Hematopoietic multipotent progenitor cell treated with erythropoietin and hydrocortisone succinate and interleukin-3 and kit ligand, for 8 days (in vitro differentiated cells): Measurements from ENCODE around the gene KLK10.
"Not testable (repeated sequence)": the region's sequence is repeated elsewhere in the genome, so short reads cannot be mapped to it uniquely, and the experiment has no call there.

Experiments
- DNase-seq: peaks from one replicate; pipeline ENCODE4 v3.0.0-alpha.2; 2015

The KLK10 gene

DNA sequence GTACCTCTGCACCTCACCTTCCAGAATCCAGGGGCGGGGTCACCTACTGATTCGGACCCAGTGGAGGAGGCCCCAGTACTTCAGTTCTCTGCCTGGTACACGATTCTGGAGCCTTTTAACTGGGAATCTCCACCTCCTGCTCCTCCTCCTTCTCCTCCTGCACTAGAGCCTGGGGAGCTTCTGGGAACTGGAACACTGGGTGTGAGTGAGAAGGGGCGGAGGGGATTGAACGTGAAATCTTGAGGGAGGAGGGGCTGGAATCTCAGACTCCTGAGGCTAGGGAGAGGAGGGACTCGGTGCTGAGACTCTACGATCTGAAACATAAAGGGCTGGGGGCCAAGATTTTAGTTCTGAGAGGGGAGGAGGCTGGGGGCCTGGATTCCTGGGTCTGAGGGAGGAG lies 18.0 kb downstream of the KLK10 start, which contains the start of gene KLK8:
KLK8 (minus strand) TSS at position 90 of the 400 bp plus-strand sequence. CDS start 437 bp downstream, outside the sequence.
- DNase-seq: no peak

DNA sequence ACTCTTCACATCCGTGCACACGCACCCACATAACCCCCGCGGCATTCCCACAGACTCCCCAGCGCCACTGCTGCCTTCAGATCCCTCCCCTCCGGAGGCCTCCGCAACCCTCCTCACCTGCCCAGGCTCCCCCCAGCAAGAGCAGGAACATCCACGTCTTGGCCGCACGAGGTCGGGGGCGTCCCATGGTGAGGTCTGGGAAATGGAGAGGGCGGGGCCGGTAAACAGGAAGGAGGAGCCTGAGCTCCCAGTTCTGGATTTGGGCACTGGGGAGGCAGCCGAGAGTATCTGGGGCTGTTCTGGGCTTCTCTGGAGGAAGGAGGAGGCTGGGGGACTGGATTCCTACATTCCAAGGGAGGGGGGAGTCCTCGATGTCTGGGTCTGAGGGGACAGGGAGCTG lies 18.5 kb downstream of the KLK10 start:
- no peak for DNase-seq

DNA sequence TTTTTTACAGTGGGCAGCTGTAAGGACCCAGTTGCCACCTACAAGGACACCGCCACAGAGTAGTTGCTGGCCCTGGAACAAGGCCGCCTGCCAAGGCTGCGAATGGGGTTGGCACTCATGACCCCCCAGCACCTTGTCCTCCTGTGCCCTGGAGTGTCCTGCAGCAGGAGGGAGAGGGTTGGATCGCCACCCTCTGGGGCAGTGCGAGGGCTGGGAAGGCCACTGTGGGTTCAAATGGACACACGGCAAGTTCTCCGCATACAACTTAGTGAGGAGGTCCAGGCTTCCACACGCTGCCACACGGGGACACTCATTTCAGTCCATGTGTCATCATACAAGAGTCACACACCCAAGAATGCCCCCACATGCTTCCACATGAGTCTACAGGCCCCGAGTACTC lies 19.1 kb downstream of the KLK10 start:
- DNase-seq: no peak

DNA sequence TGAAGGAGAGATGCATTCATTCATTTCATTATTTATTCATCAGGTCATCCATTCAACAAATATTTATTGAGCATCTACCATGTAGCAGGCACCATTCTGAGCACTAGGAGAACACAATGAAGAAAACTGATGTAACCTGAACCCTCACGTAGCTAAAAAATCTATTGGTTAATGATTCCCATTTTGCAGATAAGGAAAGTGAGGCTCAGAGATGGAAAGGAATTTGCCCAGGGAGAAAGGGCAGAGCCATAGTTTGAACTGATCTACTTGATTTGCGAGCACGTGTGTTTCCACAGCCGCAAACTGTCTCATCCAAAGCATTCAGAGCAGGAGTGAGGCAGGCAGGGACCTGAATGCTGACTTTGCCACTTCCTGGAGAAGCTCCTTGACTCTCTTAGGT lies 20.8 kb downstream of the KLK10 start:
- no peak for DNase-seq

DNA sequence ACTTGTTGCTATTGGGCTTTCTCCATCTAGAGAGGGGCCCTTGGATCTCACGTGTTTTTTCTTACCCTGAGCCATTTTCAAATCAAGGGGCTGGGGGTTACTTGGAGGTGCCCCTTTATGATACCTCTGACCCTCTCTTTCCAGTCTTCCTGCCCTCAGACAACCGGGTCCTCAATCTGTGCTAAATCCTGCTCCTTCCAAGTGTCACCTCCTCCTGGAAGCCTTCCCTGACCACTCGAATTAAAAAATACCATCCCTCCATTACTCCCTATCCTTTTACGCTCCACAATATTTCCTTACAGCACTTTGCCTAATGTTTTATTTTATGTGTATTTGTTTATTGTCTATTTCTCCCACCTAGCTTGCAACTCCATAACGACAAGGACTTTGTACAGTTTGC lies 21.4 kb downstream of the KLK10 start:
- no peak for DNase-seq

DNA sequence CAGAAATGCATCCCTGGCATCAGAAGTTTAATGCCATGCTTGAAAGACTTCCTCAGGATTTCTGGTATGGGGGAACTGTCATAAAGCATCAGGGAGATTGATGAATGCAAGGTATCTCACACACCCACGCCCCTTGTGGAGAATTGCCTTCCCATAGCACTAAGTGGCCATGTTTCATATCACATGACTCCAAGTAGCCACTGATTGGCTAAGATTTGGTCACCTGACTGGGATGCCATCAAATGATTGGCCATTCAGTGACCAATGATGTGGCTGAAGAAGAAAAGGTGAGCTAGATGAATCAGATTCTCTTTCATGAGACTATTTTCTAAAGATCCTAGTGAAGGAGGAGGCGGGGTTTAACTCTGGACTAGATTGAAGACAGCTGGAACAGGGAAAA lies 25.4 kb downstream of the KLK10 start:
- no peak for DNase-seq

DNA sequence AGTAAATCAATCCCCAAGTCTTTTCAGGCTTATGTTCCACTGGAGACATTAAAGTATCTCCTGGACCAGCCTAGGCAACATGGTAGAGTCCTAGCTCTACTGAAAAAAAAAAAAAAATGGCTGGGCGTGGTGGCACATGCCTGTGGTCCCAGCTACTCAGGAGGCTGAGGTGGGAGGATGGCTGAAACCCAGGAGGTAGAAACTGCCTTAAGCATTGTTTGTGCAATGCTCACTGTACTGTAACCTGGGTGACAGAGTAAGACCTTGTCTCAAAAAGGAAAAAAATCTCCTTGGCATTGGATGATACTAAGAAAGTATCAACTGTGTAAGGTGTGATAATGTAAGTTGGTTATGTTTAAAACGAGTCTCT lies 26.9 kb downstream of the KLK10 start:
- no peak for DNase-seq

DNA sequence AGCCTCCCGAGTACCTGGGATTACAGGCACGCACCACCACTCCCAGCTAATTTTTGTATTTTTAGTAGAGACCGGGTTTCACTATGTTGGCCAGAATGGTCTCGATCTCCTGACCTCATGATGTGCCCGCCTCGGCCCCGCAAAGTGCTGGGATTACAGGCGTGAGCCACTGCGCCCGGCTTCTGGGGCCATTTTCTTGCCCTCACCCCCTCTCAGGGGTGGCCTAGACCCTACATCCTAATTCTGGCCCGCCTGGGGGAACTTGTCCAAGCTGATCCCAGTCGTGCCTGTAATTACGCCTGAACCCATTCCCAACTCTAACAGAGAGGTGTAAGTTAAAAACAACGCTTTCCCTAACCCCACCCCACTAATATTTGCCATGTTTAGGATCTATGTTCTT lies 35.1 kb downstream of the KLK10 start:
- DNase-seq: not testable (repeated sequence)

DNA sequence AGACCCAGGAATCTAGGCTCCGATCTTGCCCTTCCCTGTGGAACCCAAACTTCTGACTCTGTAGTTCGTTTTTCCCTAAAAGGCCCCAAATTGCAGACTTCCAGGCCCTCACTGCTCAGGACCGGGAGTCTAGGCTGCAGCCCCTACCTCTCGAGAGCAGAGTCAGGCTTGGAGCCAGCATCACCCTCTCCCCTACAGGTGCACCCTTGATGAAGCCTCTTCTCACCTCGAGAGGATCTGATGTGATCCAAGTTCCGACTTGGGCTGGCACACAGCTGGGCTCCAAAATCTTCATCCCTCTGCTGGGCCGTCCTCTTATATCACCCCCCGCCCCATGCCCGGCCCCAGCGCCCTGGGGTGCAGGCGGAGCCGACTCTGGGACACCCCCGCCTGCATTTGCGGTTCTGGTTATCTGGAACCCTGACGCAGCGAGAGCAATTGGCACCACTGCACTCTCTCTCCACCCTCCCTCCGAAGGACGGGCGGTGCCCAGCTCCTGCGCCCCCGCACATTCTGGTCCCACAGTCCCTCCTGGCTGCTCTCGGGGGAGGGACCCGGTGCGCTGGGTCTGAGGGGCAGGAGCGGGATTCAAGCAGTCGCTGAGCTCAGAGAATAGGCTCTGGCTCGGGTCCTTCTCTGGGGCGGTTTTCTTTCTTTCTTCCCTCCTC lies 35.8 kb downstream of the KLK10 start, which contains the start of gene KLK7:
KLK7 (minus strand) TSS at position 293 of the 668 bp plus-strand sequence. CDS start 1,518 bp downstream, outside the sequence.
- peak; percentile 14 for DNase-seq

DNA sequence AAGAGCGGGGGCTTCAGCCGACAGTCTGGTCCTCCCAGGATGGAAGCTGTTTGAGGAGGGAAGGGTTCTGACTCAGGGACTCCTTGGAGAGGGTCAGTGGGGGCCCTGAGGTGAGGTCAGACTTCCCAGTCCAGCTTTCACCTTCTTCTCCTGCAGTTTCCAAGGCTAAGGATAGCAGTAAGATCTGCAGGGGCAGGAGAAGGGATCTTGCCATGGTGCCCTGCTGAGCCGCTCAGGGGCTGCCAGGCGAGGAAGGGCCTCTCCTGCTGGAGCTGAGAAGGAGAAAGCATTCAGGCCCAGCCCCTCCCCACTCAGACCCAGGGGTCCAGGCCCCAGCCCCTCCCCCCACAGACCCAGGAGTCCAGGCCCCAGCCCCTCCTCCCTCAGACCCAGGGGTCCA lies 37.3 kb downstream of the KLK10 start:
- no peak for DNase-seq

DNA sequence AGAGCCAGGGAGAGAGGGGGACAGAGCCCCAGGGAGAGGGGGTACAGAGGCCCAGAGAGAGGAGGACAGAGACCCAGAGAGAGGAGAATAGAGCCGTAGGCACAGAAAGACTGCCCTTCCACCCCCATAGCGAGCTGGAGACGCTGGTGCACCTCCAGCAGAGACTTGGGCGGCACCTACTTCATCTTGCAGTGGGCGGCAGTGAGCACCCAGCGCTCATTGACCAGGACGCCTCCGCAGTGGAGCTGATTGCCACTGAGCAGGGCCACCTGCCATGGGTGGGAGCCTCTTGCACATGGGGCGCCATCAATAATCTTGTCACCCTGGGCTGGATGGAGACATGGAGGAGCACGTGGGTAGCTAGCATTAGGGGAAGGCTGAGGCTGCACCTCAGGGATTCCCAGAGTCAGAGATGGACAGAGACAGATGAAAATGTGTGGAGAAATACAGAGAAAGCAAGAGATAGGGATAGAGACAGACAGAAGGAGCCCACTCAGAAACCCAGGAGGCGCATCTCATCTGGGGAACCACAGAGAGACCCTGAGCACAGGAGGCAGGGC lies 37.8 kb downstream of the KLK10 start:
- no peak for DNase-seq

DNA sequence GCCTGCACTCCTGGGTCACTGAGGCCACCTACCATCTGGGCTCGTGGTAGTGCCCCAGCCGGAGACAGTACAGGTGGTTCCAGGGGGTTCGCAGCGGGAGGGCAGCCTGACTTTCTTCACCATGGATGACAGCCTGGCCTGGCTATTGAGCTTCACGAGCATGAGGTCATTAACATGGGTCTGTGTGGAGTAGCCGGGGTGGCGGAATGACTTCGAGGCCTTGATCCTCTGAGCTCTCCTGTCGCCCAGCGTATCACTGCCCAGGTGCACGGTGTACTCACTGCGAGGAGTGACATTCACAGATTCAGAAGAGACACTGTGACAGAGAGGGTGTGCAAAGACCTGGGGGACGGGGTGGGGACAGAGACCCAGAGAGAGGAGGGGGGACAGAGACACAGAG lies 39.3 kb downstream of the KLK10 start:
- no peak for DNase-seq

DNA sequence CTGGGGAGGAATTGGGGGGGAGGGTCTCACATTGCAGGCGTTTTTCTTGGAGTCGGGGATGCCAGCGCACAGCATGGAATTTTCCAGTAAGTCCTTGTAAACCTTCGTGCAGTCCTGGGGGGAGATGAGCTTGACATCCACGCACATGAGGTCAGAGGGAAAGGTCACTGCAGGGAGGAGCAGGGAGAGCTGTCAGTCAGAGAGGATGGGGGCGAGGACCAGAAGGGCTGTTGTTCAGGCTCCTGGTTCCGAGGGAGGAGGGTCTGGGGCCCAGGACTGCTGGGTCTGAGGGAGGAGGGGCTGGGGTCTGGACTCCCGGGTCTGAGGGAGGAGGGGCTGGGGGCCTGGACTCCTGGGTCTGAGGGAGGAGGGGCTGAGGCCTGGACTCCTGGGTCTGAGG lies 39.8 kb downstream of the KLK10 start:
- DNase-seq: no peak

DNA sequence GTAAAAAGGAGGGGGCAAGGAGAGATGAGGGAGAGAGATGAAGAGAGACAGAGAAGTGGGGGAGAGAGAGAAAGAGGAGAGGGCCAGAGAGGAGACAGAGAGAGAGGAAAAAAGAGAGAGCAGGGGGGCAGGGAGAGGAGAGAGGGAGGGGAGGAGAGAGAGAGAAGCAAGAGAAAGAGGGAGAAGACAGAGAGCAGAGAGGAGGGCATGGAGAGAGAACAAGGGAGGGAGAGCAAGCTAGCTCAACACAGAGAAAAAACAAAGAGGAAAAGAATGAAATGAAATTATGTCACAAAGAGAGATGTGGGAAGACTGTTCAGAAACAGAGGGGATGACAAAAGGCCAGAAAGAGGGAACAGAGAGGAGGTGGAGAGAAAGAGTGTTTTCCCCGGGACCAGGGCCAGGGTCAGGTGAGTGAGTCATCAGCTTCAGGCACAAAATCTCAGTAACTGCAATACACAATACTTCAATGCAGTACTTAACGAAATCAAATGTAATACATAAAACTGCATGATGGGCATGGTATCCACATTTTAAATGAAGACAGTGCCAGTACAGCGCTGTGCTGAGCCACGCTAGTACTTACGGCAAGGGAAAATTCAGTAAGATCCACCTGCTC lies 40.6 kb downstream of the KLK10 start:
- no peak for DNase-seq

DNA sequence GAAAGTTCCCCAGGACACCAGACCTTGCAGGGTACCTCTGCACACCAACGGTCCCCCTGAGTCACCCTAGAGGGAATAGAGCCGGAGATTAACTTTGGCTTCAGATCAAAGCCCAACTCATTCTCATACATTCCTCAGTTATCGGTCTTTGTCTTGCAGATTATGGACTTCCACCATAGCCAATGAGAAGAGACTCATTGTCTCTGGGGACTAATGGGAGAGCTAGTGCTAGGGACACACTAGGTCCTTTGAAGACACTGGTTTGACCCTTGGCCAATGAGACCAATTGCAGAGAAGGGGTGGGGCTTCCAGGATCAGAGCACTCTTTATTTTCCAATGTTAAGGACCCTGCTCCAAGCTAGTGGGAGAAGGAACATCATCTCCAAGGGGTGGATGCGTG lies 41.9 kb downstream of the KLK10 start:
- no peak for DNase-seq

DNA sequence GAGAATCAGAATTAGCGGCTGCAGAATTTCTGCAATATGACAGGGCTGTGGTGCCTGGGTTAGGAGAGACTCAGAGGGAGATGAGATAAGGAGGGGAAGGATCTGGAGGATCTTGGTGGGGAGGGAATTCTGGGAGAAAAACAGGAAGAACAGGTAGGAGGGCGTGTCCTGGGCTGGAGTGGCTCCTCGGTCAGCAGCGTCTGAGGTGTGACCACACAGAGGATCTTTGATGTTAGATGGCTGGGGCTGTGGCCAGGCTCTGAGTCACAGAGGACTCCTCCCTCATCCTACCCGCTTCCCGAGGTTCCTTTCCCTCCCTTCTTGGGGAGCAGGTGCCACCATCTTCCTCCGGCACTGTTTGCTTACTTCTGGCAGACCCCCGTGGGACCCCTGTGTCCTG lies 43.7 kb downstream of the KLK10 start:
- no peak for DNase-seq

DNA sequence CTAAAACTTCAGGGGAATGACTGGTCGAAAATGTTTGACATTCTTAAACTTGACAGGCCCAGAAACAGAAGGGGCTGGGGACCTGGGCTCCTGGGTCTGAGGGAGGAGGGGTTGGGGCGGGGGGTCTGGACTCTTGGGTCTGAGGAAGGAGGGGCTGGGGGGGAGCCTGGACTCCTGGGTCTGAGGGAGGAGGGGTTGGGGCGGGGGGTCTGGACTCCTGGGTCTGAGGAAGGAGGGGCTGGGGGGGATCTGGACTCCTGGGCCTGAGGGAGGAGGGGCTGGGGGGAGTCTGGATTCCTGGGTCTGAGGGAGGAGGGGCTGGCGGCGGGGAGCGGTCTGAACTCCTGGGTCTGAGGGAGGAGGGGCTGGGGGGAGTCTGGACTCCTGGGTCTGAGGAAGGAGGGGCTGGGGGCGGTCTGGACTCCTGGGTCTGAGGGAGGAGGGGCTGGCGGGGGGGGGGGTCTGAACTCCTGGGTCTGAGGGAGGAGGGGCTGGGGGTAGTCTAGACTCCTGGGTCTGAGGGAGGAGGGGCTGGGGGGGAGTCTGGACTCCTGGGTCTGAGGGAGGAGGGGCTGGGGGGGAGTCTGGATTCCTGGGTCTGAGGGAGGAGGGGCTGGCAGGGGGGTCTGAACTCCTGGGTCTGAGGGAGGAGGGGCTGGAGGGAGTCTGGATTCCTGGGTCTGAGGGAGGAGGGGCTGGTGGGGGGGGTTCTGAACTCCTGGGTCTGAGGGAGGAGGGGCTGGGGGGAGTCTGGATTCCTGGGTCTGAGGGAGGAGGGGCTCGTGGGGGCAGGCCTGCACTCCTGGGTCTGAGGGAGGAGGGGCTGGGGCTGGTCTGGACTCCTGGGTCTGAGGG lies 44.6 kb downstream of the KLK10 start:
- no peak for DNase-seq

DNA sequence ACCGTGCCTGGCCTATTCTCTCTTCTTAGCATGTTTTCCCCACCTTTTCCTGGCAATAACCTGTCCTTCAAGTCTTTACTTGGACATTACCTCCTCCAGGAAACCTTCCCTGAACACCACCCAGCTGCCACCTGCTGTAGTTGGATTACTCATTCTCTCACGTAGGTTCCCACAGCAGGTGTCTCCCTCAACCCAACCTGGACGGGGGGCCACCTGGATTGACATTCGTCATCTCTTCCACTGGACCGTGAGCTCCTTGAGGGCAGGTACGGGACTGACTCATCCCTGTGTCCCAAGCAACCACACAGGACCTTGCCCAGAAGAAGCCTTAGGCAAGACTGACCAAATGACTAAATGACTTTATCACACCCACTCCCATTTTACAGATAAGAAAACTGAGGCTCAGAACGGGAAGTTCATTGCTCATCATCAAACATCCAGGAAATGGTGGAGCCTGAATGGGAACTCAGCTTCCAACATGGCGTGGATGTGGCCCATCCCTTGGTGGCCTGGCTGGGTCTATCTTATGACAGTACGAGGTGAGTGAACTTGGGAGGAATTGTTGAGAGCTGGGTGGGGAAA lies 46.6 kb downstream of the KLK10 start:
- no peak for DNase-seq

DNA sequence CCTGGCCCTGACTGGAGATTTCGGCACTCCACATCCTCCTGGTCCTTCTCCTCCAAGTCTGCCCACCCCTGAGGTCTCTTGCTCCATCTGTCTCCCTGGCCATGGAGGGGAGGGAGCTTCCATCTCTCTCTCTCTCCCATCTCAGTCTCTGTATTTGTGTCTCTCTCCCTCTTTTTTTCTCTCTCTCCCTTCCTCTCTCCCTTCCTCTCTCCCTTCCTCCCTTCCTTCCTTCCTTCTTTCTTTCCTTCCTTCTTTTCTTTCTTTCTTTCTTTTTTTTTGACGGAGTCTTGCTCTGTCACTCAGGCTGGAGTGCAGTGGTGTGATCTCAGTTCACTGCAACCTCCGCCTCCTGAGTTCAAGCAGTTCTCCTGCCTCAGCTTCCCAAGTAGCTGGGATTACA lies 49.7 kb downstream of the KLK10 start:
- not testable (repeated sequence) for DNase-seq

DNA sequence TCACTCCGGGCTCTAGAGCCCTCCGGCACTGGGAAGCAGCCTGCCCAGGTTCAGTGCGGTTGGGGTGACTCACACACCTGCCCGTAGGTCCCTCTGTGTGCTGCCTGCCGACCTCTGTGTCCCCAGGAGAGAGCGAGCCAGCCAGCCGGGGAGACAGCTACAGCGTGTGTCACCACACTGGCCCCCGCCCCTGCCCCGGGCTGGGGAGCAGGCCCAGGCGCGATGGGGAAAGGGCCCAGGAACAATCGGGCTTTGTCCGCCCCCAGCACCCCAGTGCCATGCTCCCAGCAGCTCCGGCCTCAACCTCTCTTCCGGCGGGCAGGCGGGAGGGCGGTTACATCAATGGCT lies 50.1 kb downstream of the KLK10 start, which contains the start of gene KLK6:
KLK6 (minus strand) TSS at position 179 of the 348 bp plus-strand sequence. CDS start 1,487 bp downstream, outside the sequence.
- DNase-seq: no peak

DNA sequence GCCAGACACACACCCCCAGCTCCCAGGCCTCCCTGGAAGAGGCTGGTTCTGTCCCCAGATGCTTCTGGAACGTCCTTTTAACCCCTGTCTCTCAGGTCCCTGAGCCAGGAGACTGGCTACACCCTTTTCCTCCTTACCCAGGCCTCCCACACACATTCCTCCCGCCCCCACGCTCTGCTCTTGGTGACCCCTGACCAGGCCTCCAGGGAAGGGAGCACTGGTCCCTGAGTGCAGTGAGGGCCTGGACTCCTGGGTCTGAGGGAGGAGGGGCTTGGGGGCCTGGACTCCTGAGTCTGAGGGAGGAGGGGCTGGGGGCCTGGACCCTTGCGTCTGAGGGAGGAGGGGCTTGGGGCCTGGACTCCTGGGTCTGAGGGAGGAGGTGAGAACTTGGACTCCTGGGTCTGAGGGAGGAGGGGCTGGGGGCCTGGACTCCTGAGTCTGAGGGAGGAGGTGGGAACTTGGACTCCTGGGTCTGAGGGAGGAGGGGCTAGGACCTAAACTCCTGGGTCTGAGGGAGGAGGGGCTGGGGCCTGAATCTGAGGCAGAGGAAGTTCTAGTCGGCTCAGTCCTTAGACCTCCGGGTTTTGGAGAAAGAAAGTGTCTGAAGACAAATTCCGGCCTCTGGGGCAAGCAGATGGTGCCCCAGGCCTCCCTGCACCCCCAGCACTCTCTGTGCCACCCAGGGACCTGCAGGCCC lies 50.6 kb downstream of the KLK10 start:
- DNase-seq: no peak

DNA sequence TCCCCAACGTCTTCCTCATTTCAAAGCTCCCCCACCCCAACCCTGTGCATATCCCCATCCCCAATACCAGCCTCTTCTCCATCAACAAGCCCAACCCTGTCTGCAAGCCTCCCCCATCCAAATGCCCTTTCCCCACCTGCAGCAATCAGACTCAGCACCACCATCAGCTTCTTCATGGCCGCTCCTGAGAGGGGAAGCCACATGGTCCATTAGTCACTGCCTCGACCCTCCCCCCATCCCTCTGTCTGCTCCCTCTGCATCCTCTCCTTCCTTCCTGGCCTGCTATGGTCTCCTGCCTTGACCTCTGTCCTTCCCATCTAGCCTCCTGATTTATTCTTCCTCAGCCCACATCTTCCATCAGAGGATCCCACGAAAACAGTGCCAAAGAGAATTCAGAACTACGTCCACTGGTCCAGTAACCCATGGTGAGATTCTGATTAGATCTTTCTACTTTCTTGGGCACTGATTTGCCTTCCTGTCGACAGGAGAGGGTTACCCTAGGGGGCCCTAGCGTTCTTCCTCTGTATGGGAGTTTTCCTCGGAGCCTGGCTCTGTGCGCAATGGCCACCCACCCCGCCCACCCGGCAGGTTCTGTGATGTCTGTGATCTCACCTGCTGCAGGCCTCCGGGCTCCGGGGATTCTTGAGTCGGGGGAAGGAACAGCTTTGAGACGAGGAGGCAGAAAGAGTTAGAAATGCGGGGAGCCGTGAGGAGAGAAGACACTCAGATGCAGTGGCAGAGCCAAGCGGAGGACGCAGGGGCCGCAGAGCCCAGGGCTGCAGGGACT lies 51.4 kb downstream of the KLK10 start:
- no peak for DNase-seq
